Measurements from ENCODE around the gene ADCY2. TPM values are rescaled to one million over a fixed set of nuclear protein-coding genes. Genes with fewer than 3 reads are reported as not detected.

ADCY2 gene
- total and polyA plus RNA-seq, 9 of the 15 experiments (the other 6 are each of a cell fraction or from before 2014, with no cell fraction given), result 0.01 to 0.15 (median 0.03) TPM; not detected in 5

- TF ChIP-seq MTA2 (IDR thresholded peaks at IDR 0.05; ENCODE audit: low read depth), result no peak
- no peak for TF ChIP-seq IRF1 (CRISPR knock-in tag; IDR thresholded peaks at IDR 0.05; ENCODE audit: borderline replicate concordance)
- no peak for TF ChIP-seq SNIP1 (IDR thresholded peaks at IDR 0.05; ENCODE audit: low read depth)
- TF ChIP-seq SMARCA4 (IDR thresholded peaks at IDR 0.05), result no peak
- no peak for TF ChIP-seq ZFPM2 (CRISPR knock-in tag; IDR thresholded peaks at IDR 0.05)
- TF ChIP-seq, protein P1, sequence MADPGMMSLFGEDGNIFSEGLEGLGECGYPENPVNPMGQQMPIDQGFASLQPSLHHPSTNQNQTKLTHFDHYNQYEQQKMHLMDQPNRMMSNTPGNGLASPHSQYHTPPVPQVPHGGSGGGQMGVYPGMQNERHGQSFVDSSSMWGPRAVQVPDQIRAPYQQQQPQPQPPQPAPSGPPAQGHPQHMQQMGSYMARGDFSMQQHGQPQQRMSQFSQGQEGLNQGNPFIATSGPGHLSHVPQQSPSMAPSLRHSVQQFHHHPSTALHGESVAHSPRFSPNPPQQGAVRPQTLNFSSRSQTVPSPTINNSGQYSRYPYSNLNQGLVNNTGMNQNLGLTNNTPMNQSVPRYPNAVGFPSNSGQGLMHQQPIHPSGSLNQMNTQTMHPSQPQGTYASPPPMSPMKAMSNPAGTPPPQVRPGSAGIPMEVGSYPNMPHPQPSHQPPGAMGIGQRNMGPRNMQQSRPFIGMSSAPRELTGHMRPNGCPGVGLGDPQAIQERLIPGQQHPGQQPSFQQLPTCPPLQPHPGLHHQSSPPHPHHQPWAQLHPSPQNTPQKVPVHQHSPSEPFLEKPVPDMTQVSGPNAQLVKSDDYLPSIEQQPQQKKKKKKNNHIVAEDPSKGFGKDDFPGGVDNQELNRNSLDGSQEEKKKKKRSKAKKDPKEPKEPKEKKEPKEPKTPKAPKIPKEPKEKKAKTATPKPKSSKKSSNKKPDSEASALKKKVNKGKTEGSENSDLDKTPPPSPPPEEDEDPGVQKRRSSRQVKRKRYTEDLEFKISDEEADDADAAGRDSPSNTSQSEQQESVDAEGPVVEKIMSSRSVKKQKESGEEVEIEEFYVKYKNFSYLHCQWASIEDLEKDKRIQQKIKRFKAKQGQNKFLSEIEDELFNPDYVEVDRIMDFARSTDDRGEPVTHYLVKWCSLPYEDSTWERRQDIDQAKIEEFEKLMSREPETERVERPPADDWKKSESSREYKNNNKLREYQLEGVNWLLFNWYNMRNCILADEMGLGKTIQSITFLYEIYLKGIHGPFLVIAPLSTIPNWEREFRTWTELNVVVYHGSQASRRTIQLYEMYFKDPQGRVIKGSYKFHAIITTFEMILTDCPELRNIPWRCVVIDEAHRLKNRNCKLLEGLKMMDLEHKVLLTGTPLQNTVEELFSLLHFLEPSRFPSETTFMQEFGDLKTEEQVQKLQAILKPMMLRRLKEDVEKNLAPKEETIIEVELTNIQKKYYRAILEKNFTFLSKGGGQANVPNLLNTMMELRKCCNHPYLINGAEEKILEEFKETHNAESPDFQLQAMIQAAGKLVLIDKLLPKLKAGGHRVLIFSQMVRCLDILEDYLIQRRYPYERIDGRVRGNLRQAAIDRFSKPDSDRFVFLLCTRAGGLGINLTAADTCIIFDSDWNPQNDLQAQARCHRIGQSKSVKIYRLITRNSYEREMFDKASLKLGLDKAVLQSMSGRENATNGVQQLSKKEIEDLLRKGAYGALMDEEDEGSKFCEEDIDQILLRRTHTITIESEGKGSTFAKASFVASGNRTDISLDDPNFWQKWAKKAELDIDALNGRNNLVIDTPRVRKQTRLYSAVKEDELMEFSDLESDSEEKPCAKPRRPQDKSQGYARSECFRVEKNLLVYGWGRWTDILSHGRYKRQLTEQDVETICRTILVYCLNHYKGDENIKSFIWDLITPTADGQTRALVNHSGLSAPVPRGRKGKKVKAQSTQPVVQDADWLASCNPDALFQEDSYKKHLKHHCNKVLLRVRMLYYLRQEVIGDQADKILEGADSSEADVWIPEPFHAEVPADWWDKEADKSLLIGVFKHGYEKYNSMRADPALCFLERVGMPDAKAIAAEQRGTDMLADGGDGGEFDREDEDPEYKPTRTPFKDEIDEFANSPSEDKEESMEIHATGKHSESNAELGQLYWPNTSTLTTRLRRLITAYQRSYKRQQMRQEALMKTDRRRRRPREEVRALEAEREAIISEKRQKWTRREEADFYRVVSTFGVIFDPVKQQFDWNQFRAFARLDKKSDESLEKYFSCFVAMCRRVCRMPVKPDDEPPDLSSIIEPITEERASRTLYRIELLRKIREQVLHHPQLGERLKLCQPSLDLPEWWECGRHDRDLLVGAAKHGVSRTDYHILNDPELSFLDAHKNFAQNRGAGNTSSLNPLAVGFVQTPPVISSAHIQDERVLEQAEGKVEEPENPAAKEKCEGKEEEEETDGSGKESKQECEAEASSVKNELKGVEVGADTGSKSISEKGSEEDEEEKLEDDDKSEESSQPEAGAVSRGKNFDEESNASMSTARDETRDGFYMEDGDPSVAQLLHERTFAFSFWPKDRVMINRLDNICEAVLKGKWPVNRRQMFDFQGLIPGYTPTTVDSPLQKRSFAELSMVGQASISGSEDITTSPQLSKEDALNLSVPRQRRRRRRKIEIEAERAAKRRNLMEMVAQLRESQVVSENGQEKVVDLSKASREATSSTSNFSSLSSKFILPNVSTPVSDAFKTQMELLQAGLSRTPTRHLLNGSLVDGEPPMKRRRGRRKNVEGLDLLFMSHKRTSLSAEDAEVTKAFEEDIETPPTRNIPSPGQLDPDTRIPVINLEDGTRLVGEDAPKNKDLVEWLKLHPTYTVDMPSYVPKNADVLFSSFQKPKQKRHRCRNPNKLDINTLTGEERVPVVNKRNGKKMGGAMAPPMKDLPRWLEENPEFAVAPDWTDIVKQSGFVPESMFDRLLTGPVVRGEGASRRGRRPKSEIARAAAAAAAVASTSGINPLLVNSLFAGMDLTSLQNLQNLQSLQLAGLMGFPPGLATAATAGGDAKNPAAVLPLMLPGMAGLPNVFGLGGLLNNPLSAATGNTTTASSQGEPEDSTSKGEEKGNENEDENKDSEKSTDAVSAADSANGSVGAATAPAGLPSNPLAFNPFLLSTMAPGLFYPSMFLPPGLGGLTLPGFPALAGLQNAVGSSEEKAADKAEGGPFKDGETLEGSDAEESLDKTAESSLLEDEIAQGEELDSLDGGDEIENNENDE (IDR thresholded peaks at IDR 0.05; ENCODE audit: low read depth, low read length), result no peak
- TF ChIP-seq HDAC8 (tag; IDR thresholded peaks at IDR 0.05), result no peak
- TF ChIP-seq ZKSCAN3 (CRISPR knock-in tag; IDR thresholded peaks at IDR 0.05), result no peak
- TF ChIP-seq, protein P2, sequence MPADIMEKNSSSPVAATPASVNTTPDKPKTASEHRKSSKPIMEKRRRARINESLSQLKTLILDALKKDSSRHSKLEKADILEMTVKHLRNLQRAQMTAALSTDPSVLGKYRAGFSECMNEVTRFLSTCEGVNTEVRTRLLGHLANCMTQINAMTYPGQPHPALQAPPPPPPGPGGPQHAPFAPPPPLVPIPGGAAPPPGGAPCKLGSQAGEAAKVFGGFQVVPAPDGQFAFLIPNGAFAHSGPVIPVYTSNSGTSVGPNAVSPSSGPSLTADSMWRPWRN (IDR thresholded peaks at IDR 0.05; ENCODE audit: low read depth), result no peak
- TF ChIP-seq SAP30 (IDR thresholded peaks at IDR 0.05; ENCODE audit: borderline replicate concordance, insufficient read depth, low read depth, low read length, poor library complexity, severe bottlenecking), result no peak
- TF ChIP-seq, protein P3, sequence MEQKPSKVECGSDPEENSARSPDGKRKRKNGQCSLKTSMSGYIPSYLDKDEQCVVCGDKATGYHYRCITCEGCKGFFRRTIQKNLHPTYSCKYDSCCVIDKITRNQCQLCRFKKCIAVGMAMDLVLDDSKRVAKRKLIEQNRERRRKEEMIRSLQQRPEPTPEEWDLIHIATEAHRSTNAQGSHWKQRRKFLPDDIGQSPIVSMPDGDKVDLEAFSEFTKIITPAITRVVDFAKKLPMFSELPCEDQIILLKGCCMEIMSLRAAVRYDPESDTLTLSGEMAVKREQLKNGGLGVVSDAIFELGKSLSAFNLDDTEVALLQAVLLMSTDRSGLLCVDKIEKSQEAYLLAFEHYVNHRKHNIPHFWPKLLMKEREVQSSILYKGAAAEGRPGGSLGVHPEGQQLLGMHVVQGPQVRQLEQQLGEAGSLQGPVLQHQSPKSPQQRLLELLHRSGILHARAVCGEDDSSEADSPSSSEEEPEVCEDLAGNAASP (IDR thresholded peaks at IDR 0.05), result no peak
- TF ChIP-seq, protein P4, sequence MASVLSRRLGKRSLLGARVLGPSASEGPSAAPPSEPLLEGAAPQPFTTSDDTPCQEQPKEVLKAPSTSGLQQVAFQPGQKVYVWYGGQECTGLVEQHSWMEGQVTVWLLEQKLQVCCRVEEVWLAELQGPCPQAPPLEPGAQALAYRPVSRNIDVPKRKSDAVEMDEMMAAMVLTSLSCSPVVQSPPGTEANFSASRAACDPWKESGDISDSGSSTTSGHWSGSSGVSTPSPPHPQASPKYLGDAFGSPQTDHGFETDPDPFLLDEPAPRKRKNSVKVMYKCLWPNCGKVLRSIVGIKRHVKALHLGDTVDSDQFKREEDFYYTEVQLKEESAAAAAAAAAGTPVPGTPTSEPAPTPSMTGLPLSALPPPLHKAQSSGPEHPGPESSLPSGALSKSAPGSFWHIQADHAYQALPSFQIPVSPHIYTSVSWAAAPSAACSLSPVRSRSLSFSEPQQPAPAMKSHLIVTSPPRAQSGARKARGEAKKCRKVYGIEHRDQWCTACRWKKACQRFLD (CRISPR knock-in tag; IDR thresholded peaks at IDR 0.05), result no peak
- TF ChIP-seq NCOA1 (IDR thresholded peaks at IDR 0.05; ENCODE audit: low read depth), result no peak
Observed at GRCh38 chr5:7659420-7659819, 263.5 kb downstream of the ADCY2 start (continued).

Measured in K562 (cell line).